Right ventricle myocardium superior (tissue), 1 donor: ENCODE data around the gene INO80C. TPM values are rescaled to one million over a fixed set of nuclear protein-coding genes. Genes with fewer than 3 reads are reported as not detected.
"Not testable (repeated sequence)": the region's sequence is repeated elsewhere in the genome, so short reads cannot be mapped to it uniquely, and the experiment has no call there.

Experiments used
- ATAC-seq: fragments of 200-7000 bp; cut with Tn5 transposase; one replicate; pipeline ENCODE4 v1.9.1; 2020; ENCODE audit warnings: mild to moderate bottlenecking; ENCODE audit not compliant: poor library complexity
- DNase-seq: peaks from one replicate; pipeline ENCODE4 v3.0.0-alpha.2; 2020
- intact Hi-C: fragments of 100-400 bp; cut with DNase I; formaldehyde crosslinking; loops from one replicate; pipeline ENCODE4 v1.11.2; 2022
- total RNA-seq: library from RNA; stranded (reverse); fragmentation: NEBNext Ultra II Directional; extraction: Animal tissue kit (Norgen Biotek cat#: 25700); gene quantifications from one replicate; pipeline ENCODE4 v1.2.1, GENCODE V29; 2021
- donor health status: DM: no; HTN: yes; CAD: no; lungs with severe emphysema.

The INO80C gene
- total RNA-seq, 1 donor from 2014 or later = 23.1 TPM

GRCh38 chr18:35494251-35495220 is 3.2 kb downstream of the INO80C start:
- DNase-seq = no peak
- no peak for ATAC-seq
- intact Hi-C loops = loop anchor here (5.0 kb wide), 1 partner anchor 88 kb away; the partner anchor contains the start of gene GALNT1

- ATAC-seq = no peak
These were observed 6.1 kb downstream of the INO80C start for GRCh38 chr18:35491700-35492077.

GRCh38 chr18:35490894-35491699 is 6.7 kb downstream of the INO80C start:
- no peak for ATAC-seq
- intact Hi-C loops = no loop called here

More at GRCh38 chr18:35491700-35492077, 6.1 kb downstream of the INO80C start:
- no peak for DNase-seq
- intact Hi-C loops = no loop called here

GRCh38 chr18:35489913-35490490 is 7.8 kb downstream of the INO80C start:
- DNase-seq (no peak), ATAC-seq (peak; percentile 36)
- intact Hi-C loops = no loop called here

More at GRCh38 chr18:35490894-35491699, 6.7 kb downstream of the INO80C start:
- DNase-seq = no peak

- intact Hi-C loops, DNase-seq, ATAC-seq: not testable (repeated sequence)
These were observed 8.5 kb downstream of the INO80C start for GRCh38 chr18:35489281-35489680.

- intact Hi-C loops, ATAC-seq, DNase-seq: not testable (repeated sequence)
These were observed 9.4 kb downstream of the INO80C start for GRCh38 chr18:35488396-35488795.

- DNase-seq, intact Hi-C loops, ATAC-seq: not testable (repeated sequence)
These were observed 10.2 kb downstream of the INO80C start for GRCh38 chr18:35487525-35487924.

- no peak for DNase-seq
- no peak for ATAC-seq
These were observed 11.9 kb downstream of the INO80C start for GRCh38 chr18:35485852-35486251.

GRCh38 chr18:35484034-35484433 is 13.7 kb downstream of the INO80C start:
- DNase-seq (no peak), ATAC-seq (no peak)
- intact Hi-C loops = no loop called here

More at GRCh38 chr18:35485852-35486251, 11.9 kb downstream of the INO80C start:
- intact Hi-C loops = no loop called here

GRCh38 chr18:35481960-35482366 is 15.8 kb downstream of the INO80C start:
- ATAC-seq = no peak
- intact Hi-C loops = no loop called here
- DNase-seq = no peak

GRCh38 chr18:35479911-35480586 is 17.7 kb downstream of the INO80C start:
- DNase-seq (no peak), ATAC-seq (no peak)
- intact Hi-C loops = no loop called here

GRCh38 chr18:35478520-35479435 is 19.0 kb downstream of the INO80C start:
- ATAC-seq (peak; percentile 60), DNase-seq (no peak)
- intact Hi-C loops = no loop called here

GRCh38 chr18:35477974-35478373 is 19.8 kb downstream of the INO80C start:
- intact Hi-C loops = no loop called here
- no peak for DNase-seq
- ATAC-seq = no peak

- ATAC-seq = no peak
- DNase-seq = no peak
- intact Hi-C loops = no loop called here
These were observed 20.3 kb downstream of the INO80C start for GRCh38 chr18:35477497-35477896.

GRCh38 chr18:35474884-35475283 is 22.9 kb downstream of the INO80C start:
- intact Hi-C loops = no loop called here
- ATAC-seq = no peak

GRCh38 chr18:35473562-35473961 is 24.2 kb downstream of the INO80C start:
- ATAC-seq = no peak
- intact Hi-C loops = no loop called here

More at GRCh38 chr18:35474884-35475283, 22.9 kb downstream of the INO80C start:
- DNase-seq = no peak

GRCh38 chr18:35470435-35470834 is 27.3 kb downstream of the INO80C start:
- DNase-seq (no peak), ATAC-seq (no peak)
- intact Hi-C loops = no loop called here

More at GRCh38 chr18:35473562-35473961, 24.2 kb downstream of the INO80C start:
- DNase-seq = no peak
